HG03103 (cell line): ENCODE data around the gene CCM2L.

Source experiments
- ATAC-seq: cut with Tn5 transposase; IDR thresholded peaks from one replicate; pipeline ENCODE4 v1.9.1; 2021; ENCODE audit warnings: low read depth; ENCODE audit not compliant: unreplicated experiment

CCM2L gene

GRCh38 chr20:31991339-31991705, 18.9 kb upstream of the CCM2L start:
- no peak for ATAC-seq

- no peak for ATAC-seq
Observed at GRCh38 chr20:31992086-31992485, 18.2 kb upstream of the CCM2L start.

- no peak for ATAC-seq
Observed at GRCh38 chr20:31996996-31997395, 13.2 kb upstream of the CCM2L start.

GRCh38 chr20:31998246-31998645, 12.0 kb upstream of the CCM2L start:
- no peak for ATAC-seq

GRCh38 chr20:32003325-32003724, 6.9 kb upstream of the CCM2L start:
- no peak for ATAC-seq

GRCh38 chr20:32004963-32005362, 5.3 kb upstream of the CCM2L start:
- ATAC-seq = no peak

- no peak for ATAC-seq
Observed at GRCh38 chr20:32006053-32006452, 4.2 kb upstream of the CCM2L start.

GRCh38 chr20:32006841-32007786, 3.1 kb upstream of the CCM2L start:
- ATAC-seq = no peak

- no peak for ATAC-seq
Observed at GRCh38 chr20:32007787-32008616, 2.2 kb upstream of the CCM2L start.

- ATAC-seq = no peak
Observed at GRCh38 chr20:32009564-32009963, 674 bp upstream of the CCM2L start.

GRCh38 chr20:32010666-32011065, 428 bp downstream of the CCM2L start:
- ATAC-seq = no peak

- no peak for ATAC-seq
Observed at GRCh38 chr20:32012159-32012688, 2.0 kb downstream of the CCM2L start.

GRCh38 chr20:32013326-32013725, 3.1 kb downstream of the CCM2L start:
- ATAC-seq = no peak

GRCh38 chr20:32017711-32018251, 7.5 kb downstream of the CCM2L start:
- no peak for ATAC-seq

- ATAC-seq = no peak
Observed at GRCh38 chr20:32018269-32019155, 8.3 kb downstream of the CCM2L start.

GRCh38 chr20:32019156-32019510, 8.9 kb downstream of the CCM2L start:
- no peak for ATAC-seq

GRCh38 chr20:32019563-32020463, 9.6 kb downstream of the CCM2L start:
- no peak for ATAC-seq

- ATAC-seq = no peak
Observed at GRCh38 chr20:32021091-32021490, 10.9 kb downstream of the CCM2L start.

- no peak for ATAC-seq
Observed at GRCh38 chr20:32024683-32025295, 14.6 kb downstream of the CCM2L start.
